Karpas-422 (cell line): ENCODE data around the gene SAP130. TPM values are rescaled to one million over a fixed set of nuclear protein-coding genes. Genes with fewer than 3 reads are reported as not detected.

Experiments
- DNase-seq: peaks from one replicate; pipeline ENCODE4 v3.0.0-alpha.2; 2015
- H2AFZ ChIP-seq: fragments of 200-600 bp; sonication (generic); 2 replicates; pipeline ENCODE4 v1.6.1; 2014; ENCODE audit warnings: antibody characterized with exemption, low read length, mixed read lengths
- H3K27ac ChIP-seq: fragments of 200-600 bp; sonication (generic); 2 replicates; pipeline ENCODE4 v1.5.1; 2014; ENCODE audit warnings: mild to moderate bottlenecking, low read length, moderate library complexity
- H3K27me3 ChIP-seq: fragments of 200-600 bp; sonication (generic); 2 replicates; pipeline ENCODE4 v1.6.1; 2014; ENCODE audit warnings: low read length, mixed read lengths
- H3K36me3 ChIP-seq: fragments of 200-600 bp; sonication (generic); 2 replicates; pipeline ENCODE4 v1.6.1; 2014; ENCODE audit warnings: low read length, mixed read lengths; ENCODE audit not compliant: insufficient read depth
- H3K4me1 ChIP-seq: fragments of 200-600 bp; sonication (generic); 2 replicates; pipeline ENCODE4 v1.6.1; 2014; ENCODE audit warnings: mild to moderate bottlenecking, low read length, mixed read lengths
- H3K4me2 ChIP-seq: fragments of 200-600 bp; sonication (generic); 2 replicates; pipeline ENCODE4 v1.6.1; 2014; ENCODE audit warnings: low read length, low read depth, mild to moderate bottlenecking; ENCODE audit not compliant: poor library complexity, severe bottlenecking
- H3K4me3 ChIP-seq: fragments of 200-600 bp; sonication (generic); 2 replicates; pipeline ENCODE4 v1.5.1; 2014; ENCODE audit warnings: mild to moderate bottlenecking, antibody characterized with exemption, low read length, mixed read lengths
- H3K79me2 ChIP-seq: fragments of 200-600 bp; sonication (generic); 2 replicates; pipeline ENCODE4 v1.6.1; 2014; ENCODE audit warnings: mild to moderate bottlenecking, low read length, mixed read lengths
- H3K9ac ChIP-seq: fragments of 200-600 bp; sonication (generic); 2 replicates; pipeline ENCODE4 v1.6.0; 2014; ENCODE audit warnings: low read length
- H3K9me2 ChIP-seq: fragments of 200-600 bp; sonication (generic), shearing (Covaris generic); replicated peaks from 2 replicates; pipeline ENCODE4 v1.6.0; 2014; ENCODE audit warnings: mild to moderate bottlenecking, low read length, moderate library complexity; ENCODE audit not compliant: insufficient read depth
- H3K9me3 ChIP-seq: fragments of 300-700, 200-600 bp; sonication (generic); 2 replicates; pipeline ENCODE4 v1.6.1; 2014; ENCODE audit warnings: low read length, mixed read lengths
- H4K20me1 ChIP-seq: fragments of 200-600 bp; sonication (generic); 2 replicates; pipeline ENCODE4 v1.6.1; 2014; ENCODE audit warnings: mild to moderate bottlenecking, antibody characterized with exemption, low read length, low read depth; ENCODE audit not compliant: insufficient read depth
- small RNA-seq: library from RNA; depleted of rRNA; stranded (forward); fragments of <200 nt; gene quantifications from one replicate; pipeline ENCODE3, GENCODE V24; 2014
- total RNA-seq: library from RNA; depleted of rRNA; stranded (reverse); fragments of >200 nt; shearing (Covaris generic); gene quantifications from 2 replicates; pipeline ENCODE4 v1.2.3, GENCODE V29; 2014; ENCODE audit warnings: low replicate concordance; rRNA removed

SAP130 gene
- total RNA-seq, 1 experiment from 2014 or later, result 14.3 TPM

GRCh38 chr2:127897531-127898211, 130.2 kb downstream of the SAP130 start:
- Histone ChIP-seq H3K36me3 (no peaks in the 10 kb centered on the region), H3K9ac (no peak overlapping the region), H3K4me2 (no peak overlapping the region), H3K4me3 (no peak overlapping the region), H3K9me2 (no peaks in the 10 kb centered on the region), H4K20me1 (no peaks in the 10 kb centered on the region), H2AFZ (no peak overlapping the region), H3K27ac (no peak overlapping the region), H3K9me3 (no peaks in the 10 kb centered on the region), H3K79me2 (no peaks in the 10 kb centered on the region), H3K4me1 (peaks cover 10% of the 10 kb centered on the region), H3K27me3 (no peaks in the 10 kb centered on the region)
- DNase-seq, result no peak

- no peaks in the 10 kb centered on the region for H3K9me3 ChIP-seq
- no peaks in the 10 kb centered on the region for H3K79me2 ChIP-seq
- H3K4me2 ChIP-seq, result no peak overlapping the region
Measured at GRCh38 chr2:127893494-127893893, 134.4 kb downstream of the SAP130 start.

GRCh38 chr2:127893033-127893432, 134.8 kb downstream of the SAP130 start:
- Histone ChIP-seq H3K9ac (no peak overlapping the region), H3K79me2 (no peaks in the 10 kb centered on the region), H3K27me3 (no peaks in the 10 kb centered on the region), H3K27ac (no peak overlapping the region), H3K36me3 (no peaks in the 10 kb centered on the region), H3K9me3 (no peaks in the 10 kb centered on the region), H2AFZ (0 out of 2 replicates have a peak overlapping the region, but pooled peaks have one; percentile 5), H4K20me1 (no peaks in the 10 kb centered on the region), H3K4me3 (no peak overlapping the region), H3K9me2 (no peaks in the 10 kb centered on the region), H3K4me2 (no peak overlapping the region), H3K4me1 (peaks cover 8% of the 10 kb centered on the region)
- DNase-seq, result no peak

More at GRCh38 chr2:127893494-127893893, 134.4 kb downstream of the SAP130 start:
- no peaks in the 10 kb centered on the region for H4K20me1 ChIP-seq
- H3K36me3 ChIP-seq, result no peaks in the 10 kb centered on the region
- H3K4me1 ChIP-seq, result peaks cover 10% of the 10 kb centered on the region
- no peaks in the 10 kb centered on the region for H3K27me3 ChIP-seq
- no peak overlapping the region for H3K4me3 ChIP-seq
- no peak overlapping the region for H3K27ac ChIP-seq
- H3K9me2 ChIP-seq, result no peaks in the 10 kb centered on the region
- 0 out of 2 replicates have a peak overlapping the region, but pooled peaks have one; percentile 5 for H2AFZ ChIP-seq
- H3K9ac ChIP-seq, result 0 out of 2 replicates have a peak overlapping the region, but pooled peaks have one; percentile 1
- DNase-seq, result no peak

- H3K27ac ChIP-seq, result no peak overlapping the region
- H4K20me1 ChIP-seq, result no peaks in the 10 kb centered on the region
- no peaks in the 10 kb centered on the region for H3K27me3 ChIP-seq
- no peak overlapping the region for H3K4me2 ChIP-seq
- H2AFZ ChIP-seq, result no peak overlapping the region
- H3K36me3 ChIP-seq, result no peaks in the 10 kb centered on the region
- no peak overlapping the region for H3K4me3 ChIP-seq
- no peaks in the 10 kb centered on the region for H3K9me3 ChIP-seq
- H3K79me2 ChIP-seq, result no peaks in the 10 kb centered on the region
- H3K4me1 ChIP-seq, result peaks cover 13% of the 10 kb centered on the region
- DNase-seq, result no peak
- H3K9ac ChIP-seq, result no peak overlapping the region
- no peaks in the 10 kb centered on the region for H3K9me2 ChIP-seq
Measured at GRCh38 chr2:127891811-127892210, 136.0 kb downstream of the SAP130 start.

Small RNAs within 50 kb of the gene (small RNA-seq; reads per million reads assigned to genes)
- gene AC012306.1 (not detected), gene AC108059.3 (not detected), gene RF00019 (not detected)

Other genes with a start within 250 kb of the SAP130 start
- 33.6 and 65.0 TPM in 2 replicates for gene WDR33, start 216.9 kb downstream of the SAP130 start, total RNA-seq
- 18.5 and 33.5 TPM in 2 replicates for gene POLR2D, start 169.9 kb downstream of the SAP130 start, total RNA-seq
- 6.4 and 8.2 TPM in 2 replicates for gene AMMECR1L, start 142.1 kb downstream of the SAP130 start, total RNA-seq
- 59.3 and 74.3 TPM in 2 replicates for gene UGGT1, start 63.1 kb upstream of the SAP130 start, total RNA-seq